Measurements from ENCODE around the gene CD70.
"Not testable (repeated sequence)": the region's sequence is repeated elsewhere in the genome, so short reads cannot be mapped to it uniquely, and the experiment has no call there.

The CD70 gene

GRCh38 chr19:6597471-6598253, 6.7 kb upstream of the CD70 start:
- DNase-seq, result not testable (repeated sequence)

- no peak for DNase-seq
Measured at GRCh38 chr19:6596621-6597020, 5.7 kb upstream of the CD70 start.

GRCh38 chr19:6593651-6594416, 2.9 kb upstream of the CD70 start:
- DNase-seq, result no peak

- DNase-seq, result no peak
Measured at GRCh38 chr19:6590258-6590826, 608 bp downstream of the CD70 start.

GRCh38 chr19:6589711-6590257, 1.2 kb downstream of the CD70 start:
- DNase-seq, result no peak

- DNase-seq, result peak; percentile 37
Measured at GRCh38 chr19:6588508-6589345, 2.2 kb downstream of the CD70 start.

DNA sequence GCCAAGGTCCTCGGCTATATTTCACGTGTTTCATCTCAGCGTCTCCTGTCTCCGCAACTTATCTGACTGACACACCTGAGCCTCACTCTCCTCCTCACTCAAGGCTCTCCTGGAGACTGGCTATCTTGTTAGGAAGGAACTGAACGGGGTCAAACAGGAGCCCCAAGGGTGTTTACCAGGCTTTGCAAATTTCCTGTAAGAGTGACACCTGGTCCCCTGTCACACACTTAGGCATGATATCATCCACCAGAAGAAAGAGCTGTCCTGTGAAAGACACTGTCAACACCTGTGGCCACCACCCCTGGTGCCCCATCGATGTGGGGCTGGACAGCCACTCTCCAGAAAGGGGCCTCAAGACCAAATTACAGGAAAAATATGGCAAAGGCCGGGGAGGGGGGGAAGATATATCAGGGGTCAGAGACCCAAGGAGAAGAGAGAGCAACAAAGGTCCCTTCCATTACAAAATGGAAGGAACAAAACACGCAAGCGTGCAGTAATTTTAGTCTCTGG, 2.9 kb downstream of the CD70 start:
- peak; percentile 22 for DNase-seq

GRCh38 chr19:6587093-6587820, 3.7 kb downstream of the CD70 start:
- peak; percentile 63 for DNase-seq

GRCh38 chr19:6586726-6587092, 4.2 kb downstream of the CD70 start:
- no peak for DNase-seq

DNA sequence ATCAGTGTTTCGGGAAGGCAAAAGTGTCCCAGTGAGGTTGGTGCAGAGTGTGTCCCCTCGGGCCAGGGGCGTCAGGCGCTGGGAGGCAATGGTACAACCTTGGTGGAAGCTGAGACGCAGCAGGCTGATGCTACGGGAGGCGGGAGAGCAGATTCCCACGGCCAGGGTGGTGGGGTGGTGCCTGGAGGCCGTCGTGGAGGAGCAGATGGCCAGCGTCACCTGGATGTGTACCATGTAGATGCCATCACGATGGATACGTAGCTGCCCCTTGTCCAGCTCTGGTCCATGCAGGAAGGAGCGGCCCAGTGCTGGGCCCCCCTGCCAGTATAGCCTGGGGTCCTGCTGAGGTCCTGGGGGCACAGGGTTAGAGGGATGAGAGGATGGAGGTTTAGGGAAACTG, 4.9 kb downstream of the CD70 start:
- no peak for DNase-seq

GRCh38 chr19:6582515-6583484, 8.2 kb downstream of the CD70 start:
- DNase-seq, result not testable (repeated sequence)

DNA sequence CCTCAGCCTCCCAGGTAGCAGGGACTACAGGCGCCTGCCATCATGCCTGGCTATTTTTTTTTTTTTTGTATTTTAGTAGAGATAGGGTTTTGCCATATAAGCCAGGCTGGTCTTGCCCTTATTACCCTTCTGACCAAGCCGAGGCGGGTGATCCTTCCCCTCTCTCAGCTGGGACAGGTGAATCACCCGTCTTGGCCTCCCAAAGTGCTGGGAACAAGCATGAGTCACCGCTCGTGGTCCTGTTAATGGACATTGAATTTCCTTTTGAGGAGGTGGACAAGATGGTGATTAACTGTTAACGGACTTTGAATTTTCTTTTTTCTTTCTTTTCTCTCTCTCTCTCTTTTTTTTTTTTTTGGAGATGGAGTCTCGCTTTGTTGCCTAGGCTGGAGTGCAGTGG, 10.6 kb downstream of the CD70 start:
- DNase-seq, result no peak

- no peak for DNase-seq
Measured at GRCh38 chr19:6579450-6580178, 11.3 kb downstream of the CD70 start.

GRCh38 chr19:6577476-6578125, 13.3 kb downstream of the CD70 start:
- DNase-seq, result no peak

GRCh38 chr19:6576869-6577475, 14.0 kb downstream of the CD70 start:
- no peak for DNase-seq

- no peak for DNase-seq
Measured at GRCh38 chr19:6573350-6573749, 17.6 kb downstream of the CD70 start.

GRCh38 chr19:6572217-6572616, 18.7 kb downstream of the CD70 start:
- no peak for DNase-seq

GRCh38 chr19:6571167-6571566, 19.8 kb downstream of the CD70 start:
- no peak for DNase-seq

GRCh38 chr19:6570764-6571163, 20.2 kb downstream of the CD70 start:
- no peak for DNase-seq

Data from retina (tissue), 1 donor.